HG02885 (cell line): ENCODE measurements around the gene ATAD5.

ENCODE experiments used
- ATAC-seq: cut with Tn5 transposase; IDR thresholded peaks from one replicate; pipeline ENCODE4 v1.9.1; 2021; ENCODE audit warnings: mild to moderate bottlenecking; ENCODE audit not compliant: unreplicated experiment, poor library complexity

The ATAD5 gene

DNA sequence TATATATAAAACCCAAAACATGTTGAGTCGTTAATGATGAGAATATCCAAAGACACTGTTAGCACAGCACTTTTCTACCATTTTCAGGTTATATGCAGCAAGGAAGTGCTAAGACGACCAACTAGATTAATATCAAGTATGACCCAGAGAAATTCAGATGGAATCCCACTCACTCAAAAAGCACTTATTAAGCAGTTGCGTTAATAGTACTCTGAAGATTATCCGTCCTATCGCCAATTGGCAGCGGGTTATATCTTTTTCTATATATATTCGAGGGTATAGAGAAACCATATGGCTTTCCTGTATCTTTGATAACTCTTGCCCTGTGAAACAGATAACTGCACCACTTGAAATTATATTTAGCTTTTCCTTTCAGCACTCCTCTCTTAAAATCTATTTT lies 8.3 kb upstream of the ATAD5 start:
- ATAC-seq = no peak

DNA sequence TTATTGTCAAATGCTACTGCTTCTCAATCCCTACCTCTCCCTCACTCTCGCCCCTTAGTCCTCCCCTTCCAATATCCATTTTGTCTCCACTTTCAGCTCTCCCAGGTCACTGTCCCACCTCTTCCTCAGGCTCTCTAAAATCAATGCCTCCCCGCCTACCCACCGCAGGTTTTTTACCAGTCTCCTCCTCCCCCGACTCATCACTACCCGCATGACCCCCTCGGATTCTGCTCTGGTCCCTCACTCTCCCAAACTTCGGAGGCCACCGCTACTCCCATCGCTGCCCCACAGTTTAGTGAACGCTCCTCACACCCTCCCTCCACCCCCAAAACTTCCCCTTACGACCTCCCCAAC lies 7.8 kb upstream of the ATAD5 start:
- no peak for ATAC-seq

DNA sequence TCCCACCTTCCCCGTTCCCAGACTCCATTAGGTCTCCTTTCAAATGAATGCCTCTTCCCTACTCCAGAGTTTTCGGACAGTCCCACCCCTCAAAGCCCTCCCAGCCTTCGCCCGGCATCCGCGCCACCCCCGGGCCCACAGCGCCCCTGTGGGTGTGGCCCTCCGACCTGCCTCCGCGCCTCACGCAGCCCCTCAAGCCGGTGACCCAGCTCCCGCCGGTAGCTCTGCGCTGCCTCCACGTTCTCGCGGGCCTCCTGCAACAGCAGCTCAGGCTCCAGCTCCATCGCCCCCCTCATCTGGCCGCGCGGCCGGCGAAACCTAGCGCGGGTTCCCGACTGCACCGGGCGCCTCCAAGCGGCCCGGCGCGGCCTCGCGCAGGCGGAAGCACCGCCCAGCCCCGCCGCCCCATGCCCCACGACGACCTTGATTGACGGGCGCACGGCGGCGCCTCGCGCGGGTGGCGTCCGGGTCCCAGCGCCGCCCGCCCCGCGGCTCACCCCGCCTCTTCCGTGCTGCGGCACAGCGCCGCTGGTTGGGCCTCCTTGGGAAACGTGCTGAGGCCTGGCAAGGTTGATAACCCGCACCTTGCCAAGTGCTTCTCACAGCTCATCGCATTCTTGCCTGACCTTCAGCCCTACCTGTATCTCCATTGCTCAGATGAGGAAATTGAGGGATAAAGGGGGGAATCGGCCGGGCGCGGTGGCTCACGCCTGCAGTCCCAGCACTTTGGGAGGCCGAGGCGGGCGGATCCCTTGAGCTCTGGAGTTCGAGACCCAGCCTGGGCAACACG lies 7.2 kb upstream of the ATAD5 start, which contains the start of gene CRLF3:
CRLF3 (minus strand) TSS at position 337 of the 790 bp plus-strand sequence; CDS start at position 296, 41 bp downstream.
- ATAC-seq = peak; percentile 88

- no peak for ATAC-seq
These were observed 4.7 kb upstream of the ATAD5 start for GRCh38 chr17:30827082-30827481.

DNA sequence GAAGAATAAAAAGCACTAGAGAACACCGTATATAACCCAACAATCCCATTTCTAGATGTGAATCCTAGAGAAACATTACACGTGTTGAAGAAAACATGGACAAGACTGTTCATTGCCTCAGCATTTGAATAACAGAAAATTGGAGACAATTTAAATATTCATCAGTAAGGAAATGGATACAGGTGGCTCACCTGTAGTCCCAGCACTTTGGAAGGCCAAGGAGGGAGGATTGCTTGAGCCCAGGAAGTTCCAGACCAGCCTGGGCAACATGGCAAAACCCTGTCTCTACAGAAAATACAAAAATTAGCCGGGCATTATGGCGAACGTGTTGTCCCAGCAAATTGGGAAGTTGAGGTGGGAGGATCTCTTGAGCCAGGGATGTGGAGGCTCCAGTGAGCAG lies 2.7 kb upstream of the ATAD5 start:
- ATAC-seq = no peak

GRCh38 chr17:30831257-30831656 lies 509 bp upstream of the ATAD5 start:
- ATAC-seq = no peak

- peak; percentile 11 for ATAC-seq
These were observed 815 bp downstream of the ATAD5 start for GRCh38 chr17:30832438-30833124.

DNA sequence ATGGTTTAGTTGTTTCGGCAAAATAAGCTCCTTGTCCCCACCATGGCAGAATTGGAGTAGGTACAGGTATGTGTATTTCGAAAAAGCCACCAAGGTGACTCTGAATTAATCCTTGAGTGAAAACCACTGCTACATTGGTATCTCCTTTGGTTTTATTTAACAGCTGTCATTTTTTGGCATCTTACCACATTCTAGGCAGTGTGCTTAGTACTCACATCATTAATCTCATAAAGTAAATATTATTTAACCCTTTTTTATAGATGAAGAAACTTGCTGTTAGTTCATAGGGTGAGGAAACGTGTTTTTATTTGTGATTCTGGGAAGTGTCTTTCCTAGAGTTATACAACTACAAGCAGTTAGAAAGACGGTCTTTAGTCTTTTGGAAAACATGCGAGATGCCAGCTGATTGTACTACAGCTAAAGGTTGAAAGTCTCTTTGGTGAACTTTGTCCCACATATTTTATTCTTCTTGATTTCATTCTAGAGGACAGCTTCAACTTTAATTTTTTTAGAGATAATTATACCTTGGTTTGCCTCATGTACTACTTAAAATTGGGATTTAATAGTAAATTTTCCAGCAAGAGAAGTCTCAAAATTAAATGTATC lies 6.5 kb downstream of the ATAD5 start:
- no peak for ATAC-seq

GRCh38 chr17:30840771-30841170 lies 9.0 kb downstream of the ATAD5 start:
- no peak for ATAC-seq

DNA sequence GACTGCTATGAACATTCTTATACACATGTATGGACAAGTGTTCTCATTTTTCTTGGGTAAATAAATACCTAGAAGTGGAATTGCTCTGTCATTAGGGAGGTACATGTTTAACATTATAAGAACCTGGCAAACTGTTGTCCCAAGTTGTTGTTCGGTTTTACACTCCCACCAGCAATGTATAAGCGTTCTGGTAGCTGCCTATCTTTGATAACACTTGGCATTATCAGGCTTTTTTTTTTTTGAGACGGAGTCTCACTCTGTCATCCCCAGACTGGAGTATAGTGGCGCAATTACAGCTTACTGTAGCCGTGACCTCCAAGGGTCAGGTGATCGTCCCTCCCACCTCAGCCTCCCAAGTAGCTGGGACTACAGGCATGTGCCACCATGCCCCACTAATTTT lies 16.3 kb downstream of the ATAD5 start:
- ATAC-seq = no peak

DNA sequence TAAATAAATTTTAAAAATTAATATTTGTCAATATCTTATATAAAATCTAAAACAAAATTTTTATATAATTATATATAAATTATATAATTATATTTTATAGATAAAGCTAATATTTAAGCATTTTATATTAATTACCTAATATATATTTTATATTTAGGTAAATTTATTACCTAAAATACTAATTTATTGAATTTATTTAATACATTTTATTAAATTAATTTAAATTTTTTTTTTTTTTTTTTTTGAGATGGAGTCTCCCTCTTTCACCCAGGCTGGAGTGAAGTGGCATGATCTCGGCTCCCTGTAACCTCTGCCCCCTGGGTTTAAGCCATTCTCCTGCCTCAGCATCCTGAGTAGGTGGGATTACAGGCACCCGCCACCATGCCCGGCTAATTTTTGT lies 22.4 kb downstream of the ATAD5 start:
- ATAC-seq = no peak

GRCh38 chr17:30858556-30859250 lies 26.9 kb downstream of the ATAD5 start:
- no peak for ATAC-seq

DNA sequence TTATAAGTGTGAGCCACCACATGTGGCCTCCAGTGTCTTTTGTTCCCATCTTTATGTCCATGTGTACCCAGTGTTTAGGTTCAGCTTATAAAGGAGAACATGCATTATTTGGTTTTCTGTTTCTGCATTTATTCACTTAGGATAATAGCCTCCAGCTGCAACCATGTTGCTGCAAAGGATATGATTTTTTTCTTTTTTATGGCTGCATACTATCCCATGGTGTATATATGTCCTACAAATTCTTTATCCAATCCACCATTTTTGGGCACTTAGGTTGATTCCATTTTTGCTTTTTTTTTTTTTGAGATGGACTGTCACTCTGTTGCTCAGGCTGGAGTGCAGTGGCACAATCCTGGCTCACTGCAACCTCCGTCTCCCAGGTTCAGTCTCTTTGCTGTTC lies 32.9 kb downstream of the ATAD5 start:
- ATAC-seq = no peak

DNA sequence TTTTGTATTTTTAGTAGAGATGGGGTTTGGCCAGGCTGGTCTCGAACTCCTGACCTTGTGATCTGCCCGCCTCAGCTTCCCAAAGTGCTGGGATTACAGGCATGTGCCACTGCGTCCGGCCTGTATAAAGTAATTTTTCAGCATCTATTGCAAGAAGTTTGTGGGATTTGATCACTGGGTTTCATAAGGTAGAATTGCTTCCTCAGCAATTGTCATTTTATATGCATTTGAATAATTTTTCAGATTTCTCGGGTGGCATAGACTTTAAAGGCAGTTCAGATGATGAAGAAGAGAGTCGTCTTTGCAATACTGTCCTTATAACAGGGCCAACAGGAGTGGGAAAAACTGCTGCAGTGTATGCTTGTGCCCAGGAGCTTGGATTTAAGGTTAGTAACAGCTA lies 37.2 kb downstream of the ATAD5 start:
- ATAC-seq = no peak

DNA sequence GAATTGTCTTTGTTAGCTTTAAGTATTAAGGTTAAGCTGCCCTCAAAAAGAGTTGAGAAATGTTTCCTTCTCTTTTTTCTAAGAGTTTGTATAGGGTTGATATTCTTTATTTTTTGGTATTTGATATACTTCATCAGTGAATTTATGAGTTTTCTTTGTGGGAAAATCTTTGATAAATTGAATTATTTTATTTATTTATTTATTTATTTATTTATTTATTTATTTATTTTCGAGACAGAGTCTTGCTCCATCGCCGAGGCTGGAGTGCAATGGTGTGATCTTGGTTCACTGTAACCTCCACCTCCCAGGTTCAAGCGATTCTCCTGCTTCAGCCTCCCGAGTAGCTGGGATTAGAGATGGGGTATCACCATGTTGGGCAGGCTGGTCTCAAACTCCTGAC lies 54.4 kb downstream of the ATAD5 start:
- no peak for ATAC-seq

- no peak for ATAC-seq
These were observed 62.5 kb downstream of the ATAD5 start for GRCh38 chr17:30894236-30894635.

- ATAC-seq = no peak
These were observed 65.5 kb downstream of the ATAD5 start for GRCh38 chr17:30897311-30897710.

DNA sequence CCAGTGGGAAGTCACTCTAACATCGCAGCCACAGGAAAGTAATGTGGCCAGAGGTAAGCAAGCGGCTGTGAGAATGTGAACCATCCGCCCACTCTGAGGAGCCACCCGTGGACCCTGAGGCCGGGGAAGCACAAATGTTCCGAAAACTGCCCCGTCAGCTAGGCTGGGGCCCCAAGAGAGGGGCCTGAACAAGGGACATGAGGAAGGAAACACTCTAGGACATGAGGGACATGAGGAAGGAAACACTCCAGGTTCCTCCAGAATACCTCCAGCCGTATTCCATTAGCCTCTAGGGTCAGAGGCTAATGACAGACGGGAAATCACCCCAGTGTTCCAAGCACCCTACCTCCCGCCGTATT lies 74.0 kb downstream of the ATAD5 start:
- peak; percentile 15 for ATAC-seq

- ATAC-seq = peak; percentile 88
These were observed 74.5 kb downstream of the ATAD5 start, which contains the start of gene TEFM for GRCh38 chr17:30906101-30906911. TSS of gene TEFM (minus strand) at chr17:30906238. CDS start at chr17:30906198, 40 bp downstream.
